ENCODE measurements around the gene GRIN2D.

GRCh38 chr19:48394331-48395169 lies 1.1 kb downstream of the GRIN2D start:
- no peak for TF ChIP-seq CTCF (IDR thresholded peaks at IDR 0.05)
- no peak for TF ChIP-seq POLR2A (IDR thresholded peaks at IDR 0.05)

Measured in gastroesophageal sphincter (tissue), 3 donors.